Gastroesophageal sphincter (tissue), 3 donors: ENCODE data around the gene MRPS17.

Experiments used
- CTCF ChIP-seq, 4 experiments: fragments of 200-600 bp in 2 of 4; fragments of 450-650 bp in 2 of 4; sonication (generic) in 1 of 4; IDR thresholded peaks; one replicate each; pipeline ENCODE4 v1.5.1; 2017 to 2019; ENCODE audit warnings: antibody characterized with exemption in 4 of 4, mild to moderate bottlenecking in 2 of 4, moderate library complexity in 2 of 4
- EP300 ChIP-seq: sonication (generic); formaldehyde crosslinking; IDR thresholded peaks from one replicate; pipeline ENCODE4 v1.6.1; 2017; ENCODE audit warnings: antibody characterized with exemption, mild to moderate bottlenecking
- POLR2A ChIP-seq, 2 donors: fragments of 450-650 bp; IDR thresholded peaks; one replicate each; pipeline ENCODE4 v1.6.1; 2017; ENCODE audit warnings: antibody characterized with exemption in 2 of 2, mild to moderate bottlenecking in 2 of 2, moderate library complexity in 1 of 2

- TF ChIP-seq CTCF (IDR thresholded peaks at IDR 0.05) (no peak), POLR2A (IDR thresholded peaks at IDR 0.05) (no peak), EP300 (no peak)
Measured at GRCh38 chr7:55957190-55957589, 5.5 kb downstream of the MRPS17 start.
